Mesenchymal stem cell (in vitro differentiated cells and primary cell): ENCODE measurements around the gene ADD3.
"Not testable (repeated sequence)": the region's sequence is repeated elsewhere in the genome, so short reads cannot be mapped to it uniquely, and the experiment has no call there.

Source experiments
- DNase-seq: peaks from one replicate; pipeline ENCODE4 v3.0.0-alpha.2; 2013
- H2AFZ ChIP-seq: one replicate; pipeline ENCODE4 v1.6.1; 2013; ENCODE audit warnings: low read depth, mild to moderate bottlenecking, control low read depth, inconsistent platforms, low read length, moderate library complexity
- H2AK5ac ChIP-seq: 2 replicates; pipeline ENCODE4 v1.6.1; 2013; ENCODE audit warnings: low read length, moderate library complexity, mild to moderate bottlenecking, inconsistent platforms; ENCODE audit not compliant: severe bottlenecking
- H2BK120ac ChIP-seq: one replicate; pipeline ENCODE4 v1.6.1; 2013; ENCODE audit warnings: low read depth, mild to moderate bottlenecking, inconsistent platforms, low read length, moderate library complexity
- H2BK12ac ChIP-seq, 2 experiments: one replicate each; pipeline ENCODE4 v1.6.1; 2013; ENCODE audit warnings: inconsistent platforms in 2 of 2, low read length in 2 of 2, mild to moderate bottlenecking in 2 of 2, moderate library complexity in 2 of 2, control low read depth in 1 of 2
- H2BK15ac ChIP-seq: one replicate; pipeline ENCODE4 v1.6.1; 2013; ENCODE audit warnings: mild to moderate bottlenecking, low read depth, inconsistent platforms; ENCODE audit not compliant: poor library complexity, severe bottlenecking
- H2BK5ac ChIP-seq: 2 replicates; pipeline ENCODE4 v1.6.1; 2013; ENCODE audit warnings: low read depth, mild to moderate bottlenecking, low read length, control low read depth, inconsistent platforms; ENCODE audit not compliant: poor library complexity, severe bottlenecking
- H3K14ac ChIP-seq, 2 experiments: one replicate each; pipeline ENCODE4 v1.6.1; 2013; ENCODE audit warnings: inconsistent platforms in 2 of 2, low read length in 2 of 2, control low read depth in 1 of 2, mild to moderate bottlenecking in 1 of 2, moderate library complexity in 1 of 2
- H3K18ac ChIP-seq, 2 experiments: one replicate each; pipeline ENCODE4 v1.6.1; 2013; ENCODE audit warnings: inconsistent platforms in 2 of 2, low read length in 2 of 2, control low read depth in 1 of 2, low read depth in 1 of 2, mild to moderate bottlenecking in 1 of 2
- H3K23ac ChIP-seq, 2 experiments: one replicate each; pipeline ENCODE4 v1.6.1; 2013; ENCODE audit warnings: inconsistent platforms in 2 of 2, low read length in 2 of 2, mild to moderate bottlenecking in 2 of 2, moderate library complexity in 2 of 2, control low read depth in 1 of 2
- H3K27ac ChIP-seq: 2 replicates; pipeline ENCODE4 v1.5.1; 2013; ENCODE audit warnings: mild to moderate bottlenecking, moderate library complexity, low read length, control low read depth, inconsistent platforms; ENCODE audit not compliant: poor library complexity, severe bottlenecking
- H3K27me3 ChIP-seq, 2 experiments: 2 replicates each; pipeline versions ENCODE4 v1.6.1 to v1.7.0; 2013; ENCODE audit warnings: low read length in 2 of 2, mild to moderate bottlenecking in 2 of 2, moderate library complexity in 2 of 2, control low read depth in 1 of 2, inconsistent platforms in 1 of 2; ENCODE audit not compliant: control insufficient read depth in 1 of 2, insufficient read depth in 1 of 2
- H3K36me3 ChIP-seq, 2 experiments: 2 replicates each; pipeline versions ENCODE4 v1.6.1 to v1.7.0; 2013; ENCODE audit warnings: low read length in 2 of 2, control low read depth in 1 of 2, inconsistent platforms in 1 of 2, low read depth in 1 of 2, mild to moderate bottlenecking in 1 of 2; ENCODE audit not compliant: insufficient read depth in 2 of 2, control insufficient read depth in 1 of 2
- H3K4ac ChIP-seq, 2 experiments: one replicate each; pipeline ENCODE4 v1.6.1; 2013; ENCODE audit warnings: inconsistent platforms in 2 of 2, low read length in 2 of 2, mild to moderate bottlenecking in 2 of 2, moderate library complexity in 2 of 2, control low read depth in 1 of 2, low read depth in 1 of 2
- H3K4me1 ChIP-seq: 2 replicates; pipeline ENCODE4 v1.6.1; 2013; ENCODE audit warnings: low read depth, low read length, control low read depth; ENCODE audit not compliant: control insufficient read depth, insufficient read depth
- H3K4me2 ChIP-seq: 2 replicates; pipeline ENCODE4 v1.6.1; 2013; ENCODE audit warnings: low read length, mild to moderate bottlenecking, inconsistent platforms; ENCODE audit not compliant: poor library complexity, severe bottlenecking
- H3K4me3 ChIP-seq, 2 experiments: 2 replicates each; pipeline versions ENCODE4 v1.5.1 to v1.7.0; 2013; ENCODE audit warnings: low read length in 2 of 2, mild to moderate bottlenecking in 2 of 2, control low read depth in 1 of 2, low read depth in 1 of 2; ENCODE audit not compliant: insufficient read depth in 1 of 2
- H3K79me1 ChIP-seq: replicated peaks from 2 replicates; pipeline ENCODE4 v1.6.1; 2013; ENCODE audit warnings: mild to moderate bottlenecking, control low read depth, low read length, inconsistent platforms; ENCODE audit not compliant: poor library complexity, severe bottlenecking
- H3K9ac ChIP-seq: 2 replicates; pipeline ENCODE4 v1.7.0; 2013; ENCODE audit warnings: mild to moderate bottlenecking, low read length, moderate library complexity
- H3K9me3 ChIP-seq: 2 replicates; pipeline ENCODE4 v1.7.0; 2013; ENCODE audit warnings: mild to moderate bottlenecking, low read length; ENCODE audit not compliant: control insufficient read depth
- H4K8ac ChIP-seq: one replicate; pipeline ENCODE4 v1.6.1; 2013; ENCODE audit warnings: inconsistent platforms, mild to moderate bottlenecking, low read length, moderate library complexity
- H4K91ac ChIP-seq: one replicate; pipeline ENCODE4 v1.6.1; 2013; ENCODE audit warnings: mild to moderate bottlenecking, low read length, inconsistent platforms
- WGBS: methylation state at CpG from one replicate; pipeline ENCODE4 v1.1.7; 2013; ENCODE audit warnings: mixed read lengths; 5-methylcytosine and 5-hydroxymethylcytosine counted together

Gene ADD3

DNA sequence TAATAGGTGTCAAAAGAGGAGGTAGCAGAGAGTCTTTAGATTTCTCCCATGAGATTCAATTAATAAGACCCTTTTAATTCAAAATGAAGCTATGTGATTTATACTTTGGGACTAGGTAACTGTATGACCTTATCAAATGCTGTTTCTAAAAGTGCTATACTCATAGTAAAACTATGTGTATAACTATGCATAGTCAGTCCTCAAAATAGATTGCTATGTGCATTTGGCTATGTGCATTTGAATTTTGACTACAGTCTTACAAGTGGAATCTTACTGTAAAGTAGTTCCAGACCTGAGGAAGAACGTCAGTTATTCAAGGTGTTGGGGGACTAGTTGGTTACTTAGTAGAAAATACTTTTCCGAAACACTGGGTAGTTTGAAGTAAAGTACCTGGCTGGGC, 36.9 kb downstream of the ADD3 start:
- Histone ChIP-seq H3K9ac (no peak overlapping the region), H2AFZ (no peak overlapping the region), H3K4me2 (no peak overlapping the region), H2BK5ac (no peak overlapping the region), H4K91ac (no peak overlapping the region), H3K27ac (no peak overlapping the region), H3K27me3 (no peaks in the 10 kb centered on the region), H3K79me1 (peaks cover 14% of the 10 kb centered on the region), H2BK120ac (no peak overlapping the region), H3K18ac (no peak overlapping the region), H3K23ac (no peak overlapping the region), H3K4me3 (no peak overlapping the region), H2AK5ac (no peak overlapping the region), H3K4me1 (peaks cover 4% of the 10 kb centered on the region), H2BK12ac (no peak overlapping the region), H4K8ac (no peak overlapping the region), H3K14ac (no peak overlapping the region), H2BK15ac (no peak overlapping the region), H3K4ac (no peak overlapping the region), H3K9me3 (peaks cover 11% of the 10 kb centered on the region), H3K36me3 (peaks cover 7 to 12% of the 10 kb centered on the region in 2 experiments)
- DNase-seq: no peak
- 98% methylated on average over 2 of the region's 2 CpGs for WGBS

DNA sequence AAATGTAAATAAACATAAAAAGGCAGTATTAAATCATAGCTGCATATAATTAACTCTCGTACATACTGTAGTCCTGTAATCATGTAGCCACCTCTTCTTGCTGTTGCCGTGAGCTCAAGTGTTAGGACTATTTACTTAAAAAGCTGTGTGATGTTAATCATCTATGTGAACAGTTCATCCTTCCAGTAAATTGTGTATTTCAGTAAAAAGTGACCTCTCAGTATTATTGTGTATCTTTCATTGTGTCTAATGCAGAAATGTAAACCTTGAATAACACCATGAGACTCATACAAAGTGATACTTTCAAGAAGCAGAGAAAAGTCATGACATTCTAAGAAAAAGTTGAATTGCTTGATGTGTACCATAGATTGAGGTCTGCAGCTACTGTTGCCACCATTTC, 38.0 kb downstream of the ADD3 start:
- Histone ChIP-seq H4K91ac (no peak overlapping the region), H3K9me3 (peaks cover 11% of the 10 kb centered on the region), H3K4me1 (peaks cover 3% of the 10 kb centered on the region), H3K27me3 (no peaks in the 10 kb centered on the region), H3K23ac (no peak overlapping the region), H2BK15ac (no peak overlapping the region), H3K4me2 (no peak overlapping the region), H2BK5ac (no peak overlapping the region), H2AK5ac (no peak overlapping the region), H3K18ac (no peak overlapping the region), H3K9ac (no peak overlapping the region), H3K36me3 (peaks cover 7 to 15% of the 10 kb centered on the region in 2 experiments), H3K79me1 (peaks cover 14% of the 10 kb centered on the region), H4K8ac (no peak overlapping the region), H2AFZ (no peak overlapping the region), H3K4me3 (no peak overlapping the region), H3K27ac (no peak overlapping the region), H2BK12ac (no peak overlapping the region), H3K4ac (no peak overlapping the region), H2BK120ac (no peak overlapping the region), H3K14ac (no peak overlapping the region)
- no peak for DNase-seq
- WGBS: no CpG with 5 or more reads among the region's 2 CpGs

DNA sequence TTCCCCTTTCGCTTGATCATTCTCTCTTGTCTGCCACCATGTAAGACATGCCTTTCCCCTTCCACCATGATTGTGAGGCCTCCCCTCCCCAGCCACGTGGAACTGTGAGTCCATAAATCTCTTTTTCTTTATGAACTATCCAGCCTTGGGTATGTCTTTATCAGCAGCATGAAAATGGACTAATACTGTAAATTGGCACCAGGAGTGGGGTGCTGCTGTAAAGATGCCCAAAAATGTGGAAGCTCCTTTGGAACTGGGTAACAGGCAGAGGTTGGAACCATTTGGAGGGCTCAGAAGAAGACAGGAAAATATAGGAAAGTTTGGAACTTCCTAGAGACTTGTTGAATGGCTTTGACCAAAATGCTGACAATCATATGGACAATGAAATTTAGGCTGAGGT, 40.4 kb downstream of the ADD3 start:
- not testable (repeated sequence) for H2BK15ac ChIP-seq, H4K8ac ChIP-seq, H3K14ac ChIP-seq, H4K91ac ChIP-seq, H3K23ac ChIP-seq, H2BK12ac ChIP-seq, H3K27ac ChIP-seq, H3K9ac ChIP-seq, H2BK120ac ChIP-seq, H3K4ac ChIP-seq, H3K4me2 ChIP-seq, H3K27me3 ChIP-seq, H3K4me3 ChIP-seq, H3K18ac ChIP-seq, DNase-seq, H3K4me1 ChIP-seq, H2AFZ ChIP-seq, H2AK5ac ChIP-seq, H2BK5ac ChIP-seq
- peaks cover 7 to 16% of the 10 kb centered on the region in 2 experiments for H3K36me3 ChIP-seq
- peaks cover 11% of the 10 kb centered on the region for H3K9me3 ChIP-seq
- 100% methylated on average over 1 of the region's 2 CpGs for WGBS
- H3K79me1 ChIP-seq: peaks cover 20% of the 10 kb centered on the region

DNA sequence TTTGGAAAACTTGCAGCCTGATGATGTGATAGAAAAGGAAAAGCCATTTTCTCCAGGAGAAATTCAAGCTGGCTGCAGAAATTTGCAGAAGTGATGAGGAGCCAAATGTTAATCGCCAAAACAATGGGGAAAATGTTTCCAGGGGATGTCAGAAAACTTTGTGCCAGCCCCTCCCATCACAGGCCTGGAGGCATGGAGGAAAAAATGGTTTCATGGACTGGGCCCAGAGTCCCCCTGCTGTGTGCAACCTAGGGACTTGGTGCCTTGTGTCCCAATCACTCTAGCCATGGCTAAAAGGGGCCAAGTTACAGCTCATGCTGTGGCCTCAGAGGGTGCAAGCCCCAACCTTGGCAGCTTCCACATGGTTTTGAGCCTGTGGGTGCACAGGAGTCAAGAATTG, 41.0 kb downstream of the ADD3 start:
- Histone ChIP-seq H2BK15ac (no peak overlapping the region), H4K8ac (no peak overlapping the region), H3K23ac (no peak overlapping the region), H4K91ac (no peak overlapping the region), H3K18ac (no peak overlapping the region), H3K9ac (no peak overlapping the region), H2AK5ac (no peak overlapping the region), H2AFZ (no peak overlapping the region), H3K4me3 (no peak overlapping the region), H3K4me1 (peaks cover 4% of the 10 kb centered on the region), H3K27me3 (no peaks in the 10 kb centered on the region), H3K4ac (no peak overlapping the region), H3K27ac (no peak overlapping the region), H3K79me1 (peaks cover 20% of the 10 kb centered on the region), H3K36me3 (peaks cover 7 to 16% of the 10 kb centered on the region in 2 experiments), H3K4me2 (no peak overlapping the region), H3K9me3 (peaks cover 11% of the 10 kb centered on the region), H3K14ac (no peak overlapping the region), H2BK120ac (no peak overlapping the region), H2BK12ac (no peak overlapping the region), H2BK5ac (no peak overlapping the region)
- WGBS: 100% methylated on average over 1 of the region's 1 CpG
- no peak for DNase-seq
